Epidermal melanocyte (primary cell): ENCODE data around the gene PDGFRB.

Experiments
- DNase-seq: peaks from one replicate; pipeline ENCODE4 v3.0.0; 2011; ENCODE audit warnings: low spot score; ENCODE audit not compliant: insufficient read length

PDGFRB gene

DNA sequence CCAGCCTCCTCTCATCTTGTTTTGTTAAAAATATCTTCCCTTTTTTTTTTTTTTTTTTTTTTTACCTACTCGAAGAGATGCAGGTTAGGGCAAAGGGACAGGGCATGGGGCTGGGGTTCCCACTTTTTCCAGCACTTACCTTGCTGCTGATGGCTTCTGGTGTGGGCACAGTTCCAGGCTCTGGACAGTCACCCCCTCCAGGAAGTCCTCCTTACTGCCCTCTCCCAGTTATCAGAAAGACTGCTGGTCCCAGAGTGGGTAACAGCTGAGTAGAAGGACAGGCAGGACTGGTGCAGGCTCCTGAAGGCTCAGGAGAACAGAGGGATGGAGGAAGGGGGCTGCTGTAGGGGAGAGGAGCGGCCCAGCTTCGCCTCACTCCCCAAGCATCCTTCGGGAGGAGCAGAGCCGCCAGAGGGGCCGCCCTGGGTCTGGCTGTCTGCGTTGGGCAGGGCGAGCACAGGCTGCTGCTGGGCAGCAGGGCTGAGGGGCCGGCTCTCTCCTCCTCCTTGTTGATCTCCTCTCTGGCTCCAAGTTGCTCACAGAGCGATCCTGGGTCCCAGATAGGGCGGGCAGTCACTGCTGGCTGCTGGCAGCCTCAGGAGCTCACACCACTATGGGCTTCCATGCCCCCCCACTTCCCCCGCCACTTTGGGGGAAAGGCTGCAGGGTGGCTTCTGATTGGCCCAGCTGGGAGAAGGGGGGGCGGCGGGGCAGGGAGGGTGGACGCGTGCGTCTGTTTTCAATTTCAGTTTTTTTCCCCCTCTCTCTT is at the start of gene PDGFRB:
Gene PDGFRB, minus strand, starts transcription at position 588 of the 769 bp plus-strand sequence. CDS start 18,798 bp downstream, outside the sequence.
- peak; percentile 77 for DNase-seq

DNA sequence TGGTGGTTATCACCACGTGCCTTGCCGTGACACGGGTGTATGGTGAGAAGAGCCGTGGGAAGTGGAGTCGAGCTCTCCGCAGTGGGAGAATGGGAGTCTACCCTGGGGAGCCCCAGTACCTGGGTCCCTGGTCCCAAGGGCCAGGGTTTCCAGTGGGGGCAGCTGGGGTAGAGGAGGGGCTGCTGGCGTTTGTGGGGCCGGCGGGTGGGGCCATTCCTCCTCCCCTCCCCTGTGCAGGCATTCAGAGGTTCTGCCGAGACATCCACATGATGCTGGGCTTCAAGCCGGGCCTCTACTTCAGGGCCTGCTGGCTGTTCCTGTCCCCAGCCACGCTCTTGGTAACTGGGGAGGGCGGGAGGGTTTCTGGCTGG is 48.9 kb upstream of the PDGFRB start:
- DNase-seq: no peak

DNA sequence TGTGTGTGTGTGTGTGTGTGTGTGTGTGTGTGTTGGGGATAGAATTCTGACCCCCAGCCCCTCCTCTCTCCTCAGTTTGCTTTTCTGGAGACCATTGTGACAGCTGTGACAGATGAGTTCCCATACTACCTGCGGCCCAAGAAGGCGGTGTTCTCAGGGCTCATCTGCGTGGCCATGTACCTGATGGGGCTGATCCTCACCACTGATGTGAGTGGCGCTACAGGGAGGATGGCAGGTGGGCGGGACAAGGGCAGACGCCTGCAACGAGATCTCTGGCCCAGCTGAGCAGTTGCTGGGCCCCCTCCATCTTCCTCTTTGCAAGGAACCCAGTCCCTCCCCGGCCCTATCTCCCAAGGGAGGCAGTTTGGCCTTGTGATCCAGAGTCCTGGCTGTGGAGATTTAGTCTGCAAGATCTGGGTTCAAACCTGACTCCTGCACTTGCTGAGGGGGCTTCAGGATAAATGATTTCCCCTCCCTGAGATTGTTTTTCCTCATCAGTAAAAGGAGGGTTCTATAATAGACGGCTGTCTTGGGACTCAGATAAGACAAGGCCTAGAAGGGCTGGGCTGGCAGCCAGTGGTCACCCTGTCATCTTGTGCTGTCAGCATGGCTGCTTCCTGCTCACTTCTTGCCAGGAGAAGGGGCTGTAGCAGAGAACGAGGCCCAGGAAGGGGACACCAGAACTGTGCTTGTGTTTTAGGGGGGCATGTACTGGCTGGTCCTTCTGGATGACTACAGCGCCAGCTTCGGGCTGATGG is 48.4 kb upstream of the PDGFRB start:
- DNase-seq: no peak

DNA sequence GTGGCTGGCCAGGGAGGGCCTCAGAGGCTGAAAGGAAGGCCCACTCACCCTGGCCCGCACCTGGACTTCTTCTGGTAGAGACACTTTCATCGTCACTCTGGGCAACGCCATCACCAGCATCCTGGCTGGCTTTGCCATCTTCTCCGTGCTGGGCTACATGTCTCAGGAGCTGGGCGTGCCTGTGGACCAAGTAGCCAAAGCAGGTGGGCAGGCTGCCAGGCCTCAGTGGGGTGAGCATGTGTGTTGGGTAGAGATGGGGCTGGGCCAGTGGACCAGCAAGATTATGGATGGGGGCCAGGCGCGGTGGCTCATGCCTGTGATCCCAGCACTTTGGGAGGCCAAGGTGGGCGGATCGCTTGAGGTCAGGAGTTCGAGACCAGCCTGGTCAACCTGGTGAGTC is 46.9 kb upstream of the PDGFRB start:
- no peak for DNase-seq

- DNase-seq: no peak
Observed at GRCh38 chr5:150197476-150197875, 41.8 kb upstream of the PDGFRB start.

DNA sequence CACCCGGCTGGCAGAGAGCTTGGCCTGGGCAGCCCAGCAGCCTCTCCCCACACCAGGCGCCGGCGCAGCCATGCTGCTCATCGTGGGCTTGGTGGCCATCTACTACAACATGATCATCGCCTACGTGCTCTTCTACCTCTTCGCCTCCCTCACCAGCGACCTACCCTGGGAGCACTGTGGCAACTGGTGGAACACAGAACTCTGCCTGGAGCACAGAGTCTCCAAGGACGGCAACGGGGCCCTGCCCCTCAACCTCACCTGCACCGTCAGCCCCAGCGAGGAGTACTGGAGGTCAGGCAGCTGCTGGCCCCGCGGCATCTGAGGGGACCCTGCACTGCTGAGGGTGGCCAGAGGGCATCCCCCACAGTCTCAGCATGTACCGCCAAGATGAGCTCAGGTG is 41.3 kb upstream of the PDGFRB start:
- DNase-seq: no peak

DNA sequence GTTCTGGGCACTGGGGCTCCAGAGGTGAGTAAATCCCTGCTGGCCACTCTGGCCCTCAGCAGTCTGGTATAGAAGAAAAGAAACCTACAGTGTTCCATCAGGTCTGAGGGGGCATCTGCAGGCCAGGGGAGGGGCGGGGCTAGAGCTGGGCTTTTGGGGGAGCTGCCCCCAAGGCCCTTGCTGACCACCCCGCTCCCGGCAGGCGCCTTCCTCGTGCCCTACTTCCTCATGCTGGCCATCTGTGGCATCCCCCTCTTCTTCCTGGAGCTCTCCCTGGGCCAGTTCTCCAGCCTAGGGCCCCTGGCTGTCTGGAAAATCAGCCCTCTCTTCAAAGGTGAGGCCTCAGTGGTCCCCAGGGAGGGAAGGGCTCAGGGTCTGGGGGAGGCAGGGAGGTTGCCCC is 40.9 kb upstream of the PDGFRB start:
- no peak for DNase-seq

- DNase-seq: no peak
Observed at GRCh38 chr5:150195736-150196485, 40.3 kb upstream of the PDGFRB start.

- DNase-seq: no peak
Observed at GRCh38 chr5:150192462-150192861, 36.8 kb upstream of the PDGFRB start.

DNA sequence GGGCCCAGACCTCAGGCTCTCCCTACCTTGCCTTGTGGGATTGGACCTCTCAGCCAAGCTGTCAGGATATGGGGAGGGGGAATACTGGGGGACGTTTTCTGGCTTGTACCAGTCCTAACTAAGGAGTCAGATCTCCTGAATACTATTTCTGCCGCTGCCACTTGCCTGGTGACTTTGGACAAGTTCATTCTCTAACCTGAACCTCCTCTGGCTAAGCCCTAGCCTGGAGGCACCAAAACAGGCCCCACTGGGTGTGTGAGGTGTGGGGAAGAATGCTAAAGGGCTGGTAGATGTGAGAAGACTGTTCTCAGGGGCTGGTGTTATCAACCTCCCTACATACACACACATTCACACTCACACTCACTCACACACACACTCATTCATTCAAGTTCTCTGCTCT is 35.3 kb upstream of the PDGFRB start:
- DNase-seq: no peak

GRCh38 chr5:150190503-150190979 is 34.9 kb upstream of the PDGFRB start:
- no peak for DNase-seq

- no peak for DNase-seq
Observed at GRCh38 chr5:150189728-150190502, 34.3 kb upstream of the PDGFRB start, which contains the start of gene SLC6A7. Gene SLC6A7, plus strand, starts transcription at chr5:150190062. Its CDS starts 266 bp downstream, at chr5:150190328.

DNA sequence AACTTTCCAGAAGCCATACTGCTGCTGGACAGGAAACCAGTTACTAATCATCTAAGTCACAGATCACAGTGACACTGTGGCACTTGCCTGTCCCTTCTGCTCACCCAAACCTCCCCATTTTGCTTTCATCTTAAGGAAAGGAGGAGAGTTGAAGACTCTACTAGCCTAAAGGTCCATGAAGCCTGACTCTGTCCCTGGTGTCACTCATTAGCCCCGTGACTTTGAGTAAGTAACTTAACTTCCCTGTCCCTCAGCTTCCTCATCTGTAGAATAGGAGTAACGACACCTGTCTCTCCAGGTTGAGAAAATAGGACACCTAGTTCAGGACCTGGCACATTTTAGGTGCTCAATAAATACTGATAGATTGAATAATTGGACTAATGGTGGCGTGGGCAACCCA is 33.7 kb upstream of the PDGFRB start:
- DNase-seq: no peak

GRCh38 chr5:150188146-150188842 is 32.6 kb upstream of the PDGFRB start:
- no peak for DNase-seq

GRCh38 chr5:150186897-150187296 is 31.3 kb upstream of the PDGFRB start:
- DNase-seq: no peak

DNA sequence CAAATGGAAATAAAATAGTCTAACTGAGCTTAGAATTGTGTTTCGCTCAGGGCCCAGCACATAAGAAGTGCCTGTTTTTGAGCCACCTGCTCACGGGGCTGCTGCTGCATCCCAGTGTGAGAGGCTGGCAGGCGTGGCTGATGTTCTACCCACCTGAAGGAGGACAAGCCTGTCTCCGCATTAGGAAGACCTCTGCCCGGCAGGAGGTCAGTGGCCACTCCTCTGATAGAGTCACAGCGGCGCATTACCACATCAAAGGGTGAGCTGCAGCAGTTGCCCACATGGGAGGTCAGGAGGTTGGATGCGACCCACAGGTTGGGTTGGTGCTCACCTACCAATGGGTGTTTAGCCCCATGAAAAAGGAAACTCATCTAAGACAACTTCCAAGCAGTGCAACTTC is 30.5 kb upstream of the PDGFRB start:
- no peak for DNase-seq

GRCh38 chr5:150184990-150185912 is 29.6 kb upstream of the PDGFRB start:
- DNase-seq: no peak

- no peak for DNase-seq
Observed at GRCh38 chr5:150184006-150184405, 28.4 kb upstream of the PDGFRB start.

DNA sequence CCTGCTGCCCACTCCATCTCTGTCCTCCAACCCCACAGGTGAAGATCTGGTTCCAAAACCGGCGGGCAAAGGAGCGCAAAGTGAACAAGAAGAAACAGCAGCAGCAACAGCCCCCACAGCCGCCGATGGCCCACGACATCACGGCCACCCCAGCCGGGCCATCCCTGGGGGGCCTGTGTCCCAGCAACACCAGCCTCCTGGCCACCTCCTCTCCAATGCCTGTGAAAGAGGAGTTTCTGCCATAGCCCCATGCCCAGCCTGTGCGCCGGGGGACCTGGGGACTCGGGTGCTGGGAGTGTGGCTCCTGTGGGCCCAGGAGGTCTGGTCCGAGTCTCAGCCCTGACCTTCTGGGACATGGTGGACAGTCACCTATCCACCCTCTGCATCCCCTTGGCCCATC is 27.8 kb upstream of the PDGFRB start:
- DNase-seq: no peak
